Type B pancreatic cell (in vitro differentiated cells): ENCODE data around the gene LCN6. TPM values are rescaled to one million over a fixed set of nuclear protein-coding genes. Genes with fewer than 3 reads are reported as not detected.

Experiments used
- DNase-seq: peaks from one replicate; pipeline ENCODE4 v3.0.0; 2021; ENCODE audit warnings: mixed read lengths; ENCODE audit not compliant: unreplicated experiment; ENCODE audit errors: extremely low spot score
- H3K27ac Mint-ChIP-seq: 2 replicates; pipeline ENCODE4 v1.8.0; 2021; ENCODE audit warnings: mild to moderate bottlenecking, mixed read lengths
- H3K27me3 Mint-ChIP-seq: 2 replicates; pipeline ENCODE4 v1.8.0; 2021; ENCODE audit warnings: mixed read lengths
- H3K36me3 Mint-ChIP-seq: 2 replicates; pipeline ENCODE4 v1.8.0; 2021; ENCODE audit warnings: mixed read lengths
- H3K4me1 Mint-ChIP-seq: one replicate; pipeline ENCODE4 v1.8.0; 2021; ENCODE audit warnings: mixed read lengths; ENCODE audit not compliant: unreplicated experiment
- H3K4me3 Mint-ChIP-seq: 2 replicates; pipeline ENCODE4 v1.8.0; 2021; ENCODE audit warnings: mild to moderate bottlenecking, mixed read lengths
- H3K9me3 Mint-ChIP-seq: 2 replicates; pipeline ENCODE4 v1.8.0; 2021; ENCODE audit warnings: mixed read lengths
- total RNA-seq: library from RNA; stranded (reverse); gene quantifications from 2 replicates; pipeline ENCODE4 v1.2.1, GENCODE V29; 2021; ENCODE audit warnings: low replicate concordance
- TF ChIP-seq, protein P1 (sequence below): fragments of 200-600 bp; sonication (generic); conservative IDR thresholded peaks from 2 replicates; pipeline ENCODE4 v1.5.0; 2021; ENCODE audit warnings: antibody characterized with exemption, mild to moderate bottlenecking

LCN6 gene
- total RNA-seq, 1 donor from 2014 or later: not detected

DNA sequence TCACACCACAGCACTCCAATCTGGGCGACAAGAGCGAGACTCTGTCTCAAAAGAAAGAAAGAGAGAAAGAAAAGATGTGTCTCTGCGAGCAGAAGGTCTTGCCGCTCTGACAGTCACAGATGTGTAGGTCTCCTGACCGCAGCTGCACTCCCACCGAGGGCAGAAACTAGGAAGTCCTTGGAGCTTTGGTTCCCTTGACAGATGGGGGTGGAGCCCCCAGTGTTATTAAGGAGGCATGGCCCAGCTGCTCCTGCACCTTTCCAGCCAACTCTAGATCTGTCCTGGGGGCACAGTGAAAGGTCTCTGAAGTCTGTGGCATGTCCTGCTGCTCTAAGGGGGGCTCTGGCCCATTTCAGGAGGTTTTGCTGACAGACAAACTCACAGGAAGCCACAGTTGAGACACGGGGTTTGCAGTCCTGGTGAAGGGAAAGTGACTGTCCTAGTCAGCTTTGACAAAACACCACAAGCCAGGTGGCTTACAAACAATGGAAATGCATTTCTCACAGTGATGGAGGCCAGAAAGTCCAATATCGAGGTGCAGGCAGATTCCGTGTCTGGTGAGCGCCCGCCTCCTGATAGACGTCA, 45.0 kb downstream of the LCN6 start:
- Mint-ChIP-seq H3K27ac (no peak overlapping the region), H3K4me1 (peaks cover 5% of the 10 kb centered on the region), H3K4me3 (no peak overlapping the region), H3K9me3 (no peaks in the 10 kb centered on the region), H3K27me3 (no peaks in the 10 kb centered on the region), H3K36me3 (no peaks in the 10 kb centered on the region)
- TF ChIP-seq, protein P1, sequence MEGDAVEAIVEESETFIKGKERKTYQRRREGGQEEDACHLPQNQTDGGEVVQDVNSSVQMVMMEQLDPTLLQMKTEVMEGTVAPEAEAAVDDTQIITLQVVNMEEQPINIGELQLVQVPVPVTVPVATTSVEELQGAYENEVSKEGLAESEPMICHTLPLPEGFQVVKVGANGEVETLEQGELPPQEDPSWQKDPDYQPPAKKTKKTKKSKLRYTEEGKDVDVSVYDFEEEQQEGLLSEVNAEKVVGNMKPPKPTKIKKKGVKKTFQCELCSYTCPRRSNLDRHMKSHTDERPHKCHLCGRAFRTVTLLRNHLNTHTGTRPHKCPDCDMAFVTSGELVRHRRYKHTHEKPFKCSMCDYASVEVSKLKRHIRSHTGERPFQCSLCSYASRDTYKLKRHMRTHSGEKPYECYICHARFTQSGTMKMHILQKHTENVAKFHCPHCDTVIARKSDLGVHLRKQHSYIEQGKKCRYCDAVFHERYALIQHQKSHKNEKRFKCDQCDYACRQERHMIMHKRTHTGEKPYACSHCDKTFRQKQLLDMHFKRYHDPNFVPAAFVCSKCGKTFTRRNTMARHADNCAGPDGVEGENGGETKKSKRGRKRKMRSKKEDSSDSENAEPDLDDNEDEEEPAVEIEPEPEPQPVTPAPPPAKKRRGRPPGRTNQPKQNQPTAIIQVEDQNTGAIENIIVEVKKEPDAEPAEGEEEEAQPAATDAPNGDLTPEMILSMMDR: no peak
- no peak for DNase-seq

DNA sequence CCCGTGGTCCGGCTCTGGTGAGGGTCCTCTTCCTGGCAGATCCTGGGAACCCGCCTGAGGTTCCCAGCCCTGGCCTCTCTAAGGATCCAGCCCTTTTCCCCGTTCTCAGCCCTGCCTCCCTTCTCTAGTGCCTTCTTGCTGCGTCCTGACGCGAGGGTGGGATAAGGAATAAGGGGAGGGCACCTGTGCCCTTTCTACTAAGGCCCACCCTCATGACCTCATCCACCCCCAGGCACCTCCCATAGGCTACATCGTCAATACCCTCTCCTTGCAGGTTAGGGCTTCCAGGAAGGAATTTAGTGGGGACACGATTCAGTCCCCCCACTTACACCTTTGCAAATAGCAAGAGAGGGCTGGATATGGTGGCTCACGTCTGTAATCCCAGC, 46.7 kb downstream of the LCN6 start:
- Mint-ChIP-seq H3K9me3 (no peaks in the 10 kb centered on the region), H3K36me3 (no peaks in the 10 kb centered on the region), H3K4me1 (peaks cover 5% of the 10 kb centered on the region), H3K4me3 (no peak overlapping the region), H3K27me3 (no peaks in the 10 kb centered on the region), H3K27ac (no peak overlapping the region)
- no peak for DNase-seq
- TF ChIP-seq, protein P1: no peak

DNA sequence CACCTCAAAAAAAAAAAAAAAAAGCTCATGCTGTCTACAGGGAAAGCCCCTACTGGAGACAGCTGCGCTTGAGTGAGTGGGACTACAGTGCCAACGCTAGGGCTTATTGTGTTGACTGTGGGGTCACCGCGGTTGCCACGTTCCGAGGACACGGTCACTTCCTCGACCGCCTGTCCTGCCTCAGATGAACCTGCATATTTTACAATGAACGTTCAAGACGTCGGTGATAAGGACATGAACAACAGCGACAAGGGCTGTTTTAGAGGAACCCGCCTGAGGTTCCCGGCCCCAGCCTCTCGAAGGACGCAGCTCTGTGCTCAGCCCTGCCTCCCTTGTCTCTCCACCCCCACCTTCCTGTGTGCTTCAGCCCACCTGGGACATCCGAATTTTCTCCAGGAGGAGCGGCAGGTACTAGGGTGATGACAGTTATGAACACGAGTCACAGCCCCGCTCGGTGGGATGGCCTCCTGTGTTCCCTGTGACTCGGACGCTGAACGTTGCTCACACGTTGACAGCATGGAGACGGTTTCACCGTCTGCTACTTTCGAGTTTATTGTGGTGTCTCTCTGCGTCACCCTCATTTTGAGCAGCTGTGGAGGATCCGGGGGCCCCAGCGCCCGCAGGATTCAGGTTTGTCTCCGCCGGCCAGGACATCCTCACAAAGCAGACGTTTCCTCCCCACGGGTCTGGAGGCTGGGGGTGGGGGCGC, 47.2 kb downstream of the LCN6 start:
- Mint-ChIP-seq H3K27ac (no peak overlapping the region), H3K27me3 (no peaks in the 10 kb centered on the region), H3K4me3 (no peak overlapping the region), H3K36me3 (no peaks in the 10 kb centered on the region), H3K4me1 (peaks cover 5% of the 10 kb centered on the region), H3K9me3 (no peaks in the 10 kb centered on the region)
- DNase-seq: no peak
- TF ChIP-seq, protein P1: no peak

DNA sequence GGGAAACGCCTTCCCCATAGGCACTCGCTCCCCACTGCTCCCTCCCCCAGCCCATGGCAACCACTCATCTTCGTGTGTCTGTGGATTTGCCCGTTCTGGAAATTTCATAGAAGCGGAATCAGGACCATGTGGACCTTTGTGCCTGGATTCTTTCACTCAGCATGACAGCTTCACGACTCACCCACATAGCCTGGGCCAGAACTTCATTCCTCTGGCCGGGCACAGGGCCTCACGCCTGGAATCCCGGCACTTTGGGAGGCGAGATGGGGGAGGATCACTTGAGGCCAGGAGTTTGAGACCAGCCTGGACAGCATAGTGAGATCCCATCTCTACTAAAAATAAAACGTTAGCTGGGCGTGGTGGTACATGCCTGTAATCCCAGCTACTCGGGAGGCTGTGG, 48.0 kb downstream of the LCN6 start:
- no peaks in the 10 kb centered on the region for H3K36me3 Mint-ChIP-seq
- H3K9me3 Mint-ChIP-seq: no peaks in the 10 kb centered on the region
- no peak overlapping the region for H3K27ac Mint-ChIP-seq
- no peaks in the 10 kb centered on the region for H3K27me3 Mint-ChIP-seq
- no peak overlapping the region for H3K4me3 Mint-ChIP-seq
- H3K4me1 Mint-ChIP-seq: peaks cover 5% of the 10 kb centered on the region
- DNase-seq: no peak
- TF ChIP-seq, protein P1: no peak

DNA sequence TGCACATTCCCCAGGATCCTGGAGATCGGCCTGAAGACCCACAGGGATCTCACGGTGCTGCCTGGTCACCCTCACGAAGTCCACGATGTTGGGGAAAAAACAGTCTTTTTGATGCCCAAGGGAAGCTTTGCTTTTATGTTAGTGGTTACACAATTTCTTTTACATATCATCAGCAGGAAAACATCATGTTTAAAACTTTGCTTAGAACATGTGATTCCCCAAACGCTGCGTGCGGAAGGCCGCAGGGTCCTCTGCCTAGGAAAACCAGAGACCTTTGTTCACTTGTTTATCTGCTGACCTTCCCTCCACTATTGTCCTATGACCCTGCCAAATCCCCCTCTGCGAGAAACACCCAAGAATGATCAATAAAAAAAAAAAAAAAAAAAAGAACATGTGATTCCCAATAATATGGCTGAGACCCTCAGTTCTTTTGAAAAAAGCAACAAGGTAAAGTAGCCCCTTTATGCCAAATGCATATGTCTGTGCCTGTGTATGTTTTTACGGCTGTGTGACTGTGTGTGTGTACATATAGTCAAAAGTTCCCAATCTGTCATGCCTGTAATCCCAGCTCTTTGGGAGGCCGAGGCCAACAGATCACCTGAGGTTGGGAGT, 49.6 kb downstream of the LCN6 start:
- TF ChIP-seq, protein P1: no peak
- no peak for DNase-seq
- Mint-ChIP-seq H3K9me3 (no peaks in the 10 kb centered on the region), H3K27me3 (no peaks in the 10 kb centered on the region), H3K27ac (peak overlapping the region; percentile 47), H3K4me1 (peaks cover 5% of the 10 kb centered on the region), H3K36me3 (no peaks in the 10 kb centered on the region), H3K4me3 (no peak overlapping the region)
